OCI-LY7 (cell line): Measurements from ENCODE around the gene NPFF.

ENCODE experiments used
- CTCF ChIP-seq: fragments of 200-600 bp; sonication (generic); conservative IDR thresholded peaks from 2 replicates; pipeline ENCODE4 v1.5.1; 2014; ENCODE audit warnings: mild to moderate bottlenecking, antibody characterized with exemption, low read length, moderate library complexity, mixed read lengths
- EZH2phosphoT487 ChIP-seq: fragments of 200-600 bp; sonication (generic); IDR thresholded peaks from 2 replicates; pipeline ENCODE4 v1.6.1; 2018; ENCODE audit warnings: low read depth, borderline replicate concordance, mild to moderate bottlenecking, mixed run types, antibody characterized with exemption, low read length, moderate library complexity, mixed read lengths

DNA sequence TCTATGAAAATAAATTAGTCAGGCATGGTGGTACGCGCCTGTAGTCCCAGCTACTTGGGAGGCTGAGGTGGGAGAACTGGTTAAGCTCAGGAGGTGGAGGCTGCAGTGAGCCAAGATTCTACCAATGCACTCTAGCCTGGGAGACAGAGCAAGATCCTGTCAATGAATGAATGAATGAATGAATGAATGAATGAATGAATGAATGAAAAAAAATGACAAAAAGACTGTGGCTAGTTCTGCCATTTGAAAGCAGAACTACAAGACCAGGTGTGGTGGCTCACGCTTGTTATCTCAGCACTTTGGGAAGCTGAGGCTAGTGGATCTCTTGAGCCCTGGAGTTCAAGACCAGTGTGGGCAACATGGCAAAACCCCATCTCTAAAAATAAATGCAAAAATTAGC is 32.2 kb upstream of the NPFF start:
- TF ChIP-seq EZH2phosphoT487 (no peak), CTCF (no peak)
